GM12878 (cell line): ENCODE measurements around the gene PRDM12. TPM values are rescaled to one million over a fixed set of nuclear protein-coding genes. Genes with fewer than 3 reads are reported as not detected.
A peak's percentile ranks its signal among the peaks of the same experiment; 100 is the strongest.

Experiments used
- CREM ChIP-seq: IDR thresholded peaks from 2 replicates; pipeline ENCODE4 v1.6.1; 2014; ENCODE audit warnings: antibody characterized with exemption, low read depth
- CTCF ChIP-seq, 3 experiments: IDR thresholded peaks in 2 of 3; conservative IDR thresholded peaks in 1 of 3; 2 replicates each; pipeline ENCODE4 v1.5.1; 2011; ENCODE audit warnings: low read depth in 3 of 3, low read length in 3 of 3, mild to moderate bottlenecking in 3 of 3, control low read depth in 2 of 3, moderate library complexity in 2 of 3, inconsistent platforms in 1 of 3, mixed read lengths in 1 of 3; ENCODE audit not compliant: control insufficient read depth in 2 of 3, insufficient read depth in 1 of 3; ENCODE audit errors: extremely low read depth in 1 of 3
- E2F8 ChIP-seq: fragments of 450-650 bp; IDR thresholded peaks from 2 replicates; pipeline ENCODE4 v1.6.1; 2018; ENCODE audit warnings: mild to moderate bottlenecking, low read depth, moderate library complexity; ENCODE audit not compliant: partially characterized antibody
- EP300 ChIP-seq, 2 experiments: fragments of 150-350 bp in 1 of 2; IDR thresholded peaks; 2 replicates each; pipeline ENCODE4 v1.6.1; 2011 to 2012; ENCODE audit warnings: low read depth in 2 of 2, low read length in 2 of 2, borderline replicate concordance in 1 of 2, improper control_type of control experiment in 1 of 2, inconsistent platforms in 1 of 2; ENCODE audit not compliant: control insufficient read depth in 1 of 2
- FOXM1 ChIP-seq: IDR thresholded peaks from 2 replicates; pipeline ENCODE4 v1.6.1; 2012; ENCODE audit warnings: low read depth, mild to moderate bottlenecking, inconsistent platforms, low read length, moderate library complexity
- IKZF1 ChIP-seq: fragments of 450-650 bp; conservative IDR thresholded peaks from 2 replicates; pipeline ENCODE4 v1.6.1; 2017; ENCODE audit warnings: antibody characterized with exemption, mild to moderate bottlenecking
- MEF2B ChIP-seq: fragments of 450-650 bp; IDR thresholded peaks from 2 replicates; pipeline ENCODE4 v1.6.1; 2018; ENCODE audit warnings: mild to moderate bottlenecking, moderate library complexity; ENCODE audit not compliant: partially characterized antibody, poor library complexity, severe bottlenecking
- POLR2AphosphoS5 ChIP-seq: IDR thresholded peaks from 2 replicates; pipeline ENCODE4 v1.6.1; 2011; ENCODE audit warnings: mild to moderate bottlenecking, low read length, inconsistent platforms
- RAD51 ChIP-seq: fragments of 450-650 bp; IDR thresholded peaks from 2 replicates; pipeline ENCODE4 v1.6.1; 2016; ENCODE audit warnings: moderate library complexity, mild to moderate bottlenecking, inconsistent platforms
- SIN3A ChIP-seq: IDR thresholded peaks from 2 replicates; pipeline ENCODE4 v1.6.1; 2012; ENCODE audit warnings: low read depth, low read length, improper control_type of control experiment
- YBX1 ChIP-seq: fragments of 450-650 bp; IDR thresholded peaks from 2 replicates; pipeline ENCODE4 v1.6.1; 2016; ENCODE audit warnings: antibody characterized with exemption
- YY1 ChIP-seq: IDR thresholded peaks from 2 replicates; pipeline ENCODE4 v1.6.1; 2011; ENCODE audit warnings: low read depth, mild to moderate bottlenecking, low read length
- polyA plus RNA-seq, 11 experiments: library from polyadenylated mRNA; depleted of rRNA in 4 of 11; unstranded in 6 of 11; stranded (reverse) in 5 of 11; fragments of >200 nt; fragmentation: Nextera tagmentation in 4 of 11; fragmentation: Illumina TruSeq in 1 of 11; extraction: Ambion mirVana in 4 of 11; extraction: Trizol in 1 of 11; gene quantifications; 1 replicate in 1 of 11; 2 replicates in 10 of 11; pipeline versions ENCODE4 v1.2.1 to v1.2.3, GENCODE V29; 2011 to 2016; ENCODE audit warnings: inconsistent platforms in 2 of 11, missing spikeins in 2 of 11, low read depth in 1 of 11
- total RNA-seq, 4 experiments: library from RNA; depleted of rRNA in 3 of 4; stranded (reverse); fragments of >200 nt in 3 of 4; fragmentation: Illumina TruSeq in 1 of 4; extraction: Trizol in 1 of 4; gene quantifications; 2 replicates each; pipeline versions ENCODE4 v1.2.1 to v1.2.3, GENCODE V29; 2013 to 2021
- TF ChIP-seq, protein P1 (sequence below): fragments of 450-650 bp; IDR thresholded peaks from 2 replicates; pipeline ENCODE4 v1.6.1; 2017; ENCODE audit warnings: antibody characterized with exemption, mild to moderate bottlenecking, moderate library complexity
- TF ChIP-seq, protein P2 (sequence below): fragments of 450-650 bp; IDR thresholded peaks from 2 replicates; pipeline ENCODE4 v1.6.1; 2017; ENCODE audit warnings: mild to moderate bottlenecking, moderate library complexity

Gene PRDM12
- total and polyA plus RNA-seq, 10 of the 15 experiments (the other 5 are each of a cell fraction or from before 2014, with no cell fraction given), result not detected

DNA sequence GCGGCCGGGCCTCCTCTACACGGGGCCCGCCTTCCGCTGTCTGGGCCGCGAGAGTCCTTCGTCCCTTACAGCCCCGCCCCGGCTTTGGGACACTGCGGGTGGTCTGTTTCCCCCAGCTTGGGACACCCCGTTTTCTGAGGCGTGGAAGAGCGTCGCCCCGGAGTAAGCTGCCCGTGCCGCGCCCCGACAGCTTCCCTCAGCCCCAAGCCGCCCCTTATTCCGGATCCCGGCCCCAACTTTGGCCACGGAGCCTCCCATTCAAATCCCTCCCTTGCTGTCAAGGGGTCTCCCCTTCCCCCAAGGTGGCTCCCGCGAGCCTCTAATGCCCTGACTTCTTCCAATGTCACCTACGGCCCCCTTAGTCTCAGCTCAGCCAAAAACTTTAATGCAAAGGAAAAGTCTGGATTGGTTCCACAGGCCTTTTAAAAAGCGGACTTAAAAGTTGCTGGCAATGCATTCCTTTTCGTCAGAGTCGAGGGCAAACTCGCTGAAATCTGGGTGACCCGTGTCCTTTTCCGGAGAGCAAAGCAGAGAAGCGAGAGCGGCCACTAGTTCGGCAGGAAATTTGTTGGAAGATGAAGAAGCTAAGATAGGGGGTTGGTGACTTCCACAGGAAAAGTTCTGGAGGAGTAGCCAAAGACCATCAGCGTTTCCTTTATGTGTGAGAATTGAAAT lies 49.0 kb downstream of the PRDM12 start (continued):
- TF ChIP-seq EP300 (IDR thresholded peaks at IDR 0.05; ENCODE audit: borderline replicate concordance in 1 of 2, control insufficient read depth in 1 of 2, low read depth in 2 of 2, low read length in 2 of 2) (no peak), RAD51 (no peak), MEF2B (no peak), YY1 (no peak), IKZF1 (no peak), SIN3A (0 out of 2 replicates have a peak, but pooled peaks have one; percentile 28), CREM (no peak), FOXM1 (no peak), E2F8 (no peak), YBX1 (no peak), POLR2AphosphoS5 (0 out of 2 replicates have a peak, but pooled peaks have one; percentile 11), CTCF (IDR thresholded peaks at IDR 0.05 in 2 of 3, conservative IDR thresholded peaks at IDR 0.05 in 1 of 3; ENCODE audit: control insufficient read depth in 2 of 3, extremely low read depth in 1 of 3, insufficient read depth in 1 of 3, low read depth in 3 of 3, low read length in 3 of 3) (0 out of 6 replicates have a peak, but pooled peaks of 1 of the 3 experiments have one; percentile 1)
- TF ChIP-seq, protein P1, sequence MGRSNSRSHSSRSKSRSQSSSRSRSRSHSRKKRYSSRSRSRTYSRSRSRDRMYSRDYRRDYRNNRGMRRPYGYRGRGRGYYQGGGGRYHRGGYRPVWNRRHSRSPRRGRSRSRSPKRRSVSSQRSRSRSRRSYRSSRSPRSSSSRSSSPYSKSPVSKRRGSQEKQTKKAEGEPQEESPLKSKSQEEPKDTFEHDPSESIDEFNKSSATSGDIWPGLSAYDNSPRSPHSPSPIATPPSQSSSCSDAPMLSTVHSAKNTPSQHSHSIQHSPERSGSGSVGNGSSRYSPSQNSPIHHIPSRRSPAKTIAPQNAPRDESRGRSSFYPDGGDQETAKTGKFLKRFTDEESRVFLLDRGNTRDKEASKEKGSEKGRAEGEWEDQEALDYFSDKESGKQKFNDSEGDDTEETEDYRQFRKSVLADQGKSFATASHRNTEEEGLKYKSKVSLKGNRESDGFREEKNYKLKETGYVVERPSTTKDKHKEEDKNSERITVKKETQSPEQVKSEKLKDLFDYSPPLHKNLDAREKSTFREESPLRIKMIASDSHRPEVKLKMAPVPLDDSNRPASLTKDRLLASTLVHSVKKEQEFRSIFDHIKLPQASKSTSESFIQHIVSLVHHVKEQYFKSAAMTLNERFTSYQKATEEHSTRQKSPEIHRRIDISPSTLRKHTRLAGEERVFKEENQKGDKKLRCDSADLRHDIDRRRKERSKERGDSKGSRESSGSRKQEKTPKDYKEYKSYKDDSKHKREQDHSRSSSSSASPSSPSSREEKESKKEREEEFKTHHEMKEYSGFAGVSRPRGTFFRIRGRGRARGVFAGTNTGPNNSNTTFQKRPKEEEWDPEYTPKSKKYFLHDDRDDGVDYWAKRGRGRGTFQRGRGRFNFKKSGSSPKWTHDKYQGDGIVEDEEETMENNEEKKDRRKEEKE, result no peak
- TF ChIP-seq, protein P2, sequence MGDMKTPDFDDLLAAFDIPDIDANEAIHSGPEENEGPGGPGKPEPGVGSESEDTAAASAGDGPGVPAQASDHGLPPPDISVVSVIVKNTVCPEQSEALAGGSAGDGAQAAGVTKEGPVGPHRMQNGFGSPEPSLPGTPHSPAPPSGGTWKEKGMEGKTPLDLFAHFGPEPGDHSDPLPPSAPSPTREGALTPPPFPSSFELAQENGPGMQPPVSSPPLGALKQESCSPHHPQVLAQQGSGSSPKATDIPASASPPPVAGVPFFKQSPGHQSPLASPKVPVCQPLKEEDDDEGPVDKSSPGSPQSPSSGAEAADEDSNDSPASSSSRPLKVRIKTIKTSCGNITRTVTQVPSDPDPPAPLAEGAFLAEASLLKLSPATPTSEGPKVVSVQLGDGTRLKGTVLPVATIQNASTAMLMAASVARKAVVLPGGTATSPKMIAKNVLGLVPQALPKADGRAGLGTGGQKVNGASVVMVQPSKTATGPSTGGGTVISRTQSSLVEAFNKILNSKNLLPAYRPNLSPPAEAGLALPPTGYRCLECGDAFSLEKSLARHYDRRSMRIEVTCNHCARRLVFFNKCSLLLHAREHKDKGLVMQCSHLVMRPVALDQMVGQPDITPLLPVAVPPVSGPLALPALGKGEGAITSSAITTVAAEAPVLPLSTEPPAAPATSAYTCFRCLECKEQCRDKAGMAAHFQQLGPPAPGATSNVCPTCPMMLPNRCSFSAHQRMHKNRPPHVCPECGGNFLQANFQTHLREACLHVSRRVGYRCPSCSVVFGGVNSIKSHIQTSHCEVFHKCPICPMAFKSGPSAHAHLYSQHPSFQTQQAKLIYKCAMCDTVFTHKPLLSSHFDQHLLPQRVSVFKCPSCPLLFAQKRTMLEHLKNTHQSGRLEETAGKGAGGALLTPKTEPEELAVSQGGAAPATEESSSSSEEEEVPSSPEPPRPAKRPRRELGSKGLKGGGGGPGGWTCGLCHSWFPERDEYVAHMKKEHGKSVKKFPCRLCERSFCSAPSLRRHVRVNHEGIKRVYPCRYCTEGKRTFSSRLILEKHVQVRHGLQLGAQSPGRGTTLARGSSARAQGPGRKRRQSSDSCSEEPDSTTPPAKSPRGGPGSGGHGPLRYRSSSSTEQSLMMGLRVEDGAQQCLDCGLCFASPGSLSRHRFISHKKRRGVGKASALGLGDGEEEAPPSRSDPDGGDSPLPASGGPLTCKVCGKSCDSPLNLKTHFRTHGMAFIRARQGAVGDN, result no peak
